WTC11 (cell line): ENCODE measurements around the gene TMEM89.

Experiments
- CTCF ChIP-seq: fragments of 200-600 bp; IDR thresholded peaks from 2 replicates; pipeline ENCODE4 v1.8.0; 2022; ENCODE audit warnings: antibody characterized with exemption
- ESRRA ChIP-seq: sonication (generic); formaldehyde crosslinking; IDR thresholded peaks from 2 replicates; pipeline ENCODE4 v1.8.1; 2022; ENCODE audit warnings: mild to moderate bottlenecking, missing genetic modification reagents, borderline replicate concordance
- MAX ChIP-seq: sonication (generic); formaldehyde crosslinking; IDR thresholded peaks from 2 replicates; pipeline ENCODE4 v1.8.0; 2022; ENCODE audit warnings: mild to moderate bottlenecking, missing genetic modification reagents
- SMAD4 ChIP-seq: sonication (generic); formaldehyde crosslinking; IDR thresholded peaks from 2 replicates; pipeline ENCODE4 v1.8.0; 2022; ENCODE audit warnings: mild to moderate bottlenecking, missing genetic modification reagents
- TP53 ChIP-seq: sonication (generic); formaldehyde crosslinking; IDR thresholded peaks from 2 replicates; pipeline ENCODE4 v1.8.1; 2023; ENCODE audit warnings: mild to moderate bottlenecking, missing genetic modification reagents

GRCh38 chr3:48591886-48592518 is 29.6 kb downstream of the TMEM89 start:
- TF ChIP-seq CTCF = no peak
- TF ChIP-seq ESRRA (CRISPR knock-in tag) = no peak
- no peak for TF ChIP-seq TP53 (CRISPR knock-in tag)
- TF ChIP-seq SMAD4 (CRISPR knock-in tag) = no peak
- TF ChIP-seq MAX (CRISPR knock-in tag) = no peak
